ENCODE results near the gene FRG2C. TPM values are rescaled to one million over a fixed set of nuclear protein-coding genes. Genes with fewer than 3 reads are reported as not detected.
"Not testable (repeated sequence)": the region's sequence is repeated elsewhere in the genome, so short reads cannot be mapped to it uniquely, and the experiment has no call there.

The FRG2C gene
- total and polyA plus RNA-seq, 2 of the 4 experiments (the other 2 are of a cell fraction) = not detected

- H3K14ac ChIP-seq (replicated peaks; ENCODE audit: low read depth, low read length); H3K9me3 ChIP-seq (ENCODE audit: control insufficient read depth, insufficient read depth, low read length); H3K23ac ChIP-seq (ENCODE audit: low read depth, low read length); H2BK5ac ChIP-seq (ENCODE audit: low read depth, low read length, poor library complexity, severe bottlenecking); H3K9me1 ChIP-seq (ENCODE audit: insufficient read depth, low read length); POLR2A ChIA-PET (ENCODE audit: unreplicated experiment); H2BK20ac ChIP-seq (ENCODE audit: low read depth, low read length); H3K4ac ChIP-seq (ENCODE audit: low read depth, low read length); H4K20me1 ChIP-seq (ENCODE audit: insufficient read depth, low read length); H3K56ac ChIP-seq (ENCODE audit: extremely low read depth, insufficient read depth, low read length); H2AK9ac ChIP-seq (replicated peaks; ENCODE audit: low read depth, low read length, poor library complexity); H2BK15ac ChIP-seq (ENCODE audit: low read depth, low read length); H3K4me2 ChIP-seq (ENCODE audit: low read depth, low read length); H3K27me3 ChIP-seq (ENCODE audit: control insufficient read depth, insufficient read depth, low read length); H4K5ac ChIP-seq (ENCODE audit: low read depth, low read length); H2BK120ac ChIP-seq (ENCODE audit: low read depth, low read length); CTCF ChIA-PET; H3K4me3 ChIP-seq (ENCODE audit: insufficient read depth, low read depth, low read length); H3K36me3 ChIP-seq (ENCODE audit: control insufficient read depth, insufficient read depth, low read length); H2AFZ ChIP-seq (replicated peaks; ENCODE audit: low read length, poor library complexity); BruUV-seq (replicated peaks); H3K27ac ChIP-seq (ENCODE audit: insufficient read depth, low read length); dilution Hi-C loops (cut with HindIII; ENCODE audit: low sequenced_read_pairs, unreplicated experiment); H3K4me1 ChIP-seq (ENCODE audit: control insufficient read depth, insufficient read depth, low read length); H3K9ac ChIP-seq (ENCODE audit: low read depth, low read length); H3K18ac ChIP-seq (ENCODE audit: low read depth, low read length); H3K79me1 ChIP-seq (ENCODE audit: low read depth in 1 of 2, low read length in 2 of 2); in situ Hi-C loops (cut with MboI; ENCODE audit: low sequenced_read_pairs); H2AK5ac ChIP-seq (ENCODE audit: low read depth, low read length); H4K8ac ChIP-seq (ENCODE audit: low read depth in 2 of 2, low read length in 2 of 2); H4K91ac ChIP-seq (ENCODE audit: insufficient read depth, low read depth, low read length): not testable (repeated sequence)
- TF ChIP-seq RAD21 (IDR thresholded peaks at IDR 0.05; ENCODE audit: low read length) = peak; percentile 45
- peak; percentile 33; the same call in 1 of the 2 replicates for TF ChIP-seq CTCF (conservative IDR thresholded peaks at IDR 0.05; ENCODE audit: low read depth, low read length)
- ATAC-seq (ENCODE audit: low read depth) = 0 out of 2 replicates have a peak, but pooled peaks have one; percentile 17
- DNase-seq = peak; percentile 48
- intact Hi-C loops (cut with micrococcal nuclease) = loop anchor here (5.0 to 10.0 kb wide), 3 partner anchors 216 to 451 kb away; no protein-coding TSS in a partner anchor
- WGBS, 2 experiments (ENCODE audit: extremely low coverage in 2 of 2, insufficient read length in 1 of 2) = 7% methylated on average over 3 of the region's 20 CpGs; no CpG with 5 or more reads in 1 of the 2 experiments
Observed at GRCh38 chr3:75643031-75643800, 20.9 kb upstream of the FRG2C start.

- BruUV-seq (replicated peaks); H2AK5ac ChIP-seq (ENCODE audit: low read depth, low read length); H4K91ac ChIP-seq (ENCODE audit: insufficient read depth, low read depth, low read length); H4K20me1 ChIP-seq (ENCODE audit: insufficient read depth, low read length); H3K9ac ChIP-seq (ENCODE audit: low read depth, low read length); H3K23ac ChIP-seq (ENCODE audit: low read depth, low read length); H3K9me3 ChIP-seq (ENCODE audit: control insufficient read depth, insufficient read depth, low read length); H2BK15ac ChIP-seq (ENCODE audit: low read depth, low read length); CTCF ChIA-PET; H3K79me1 ChIP-seq (ENCODE audit: low read depth in 1 of 2, low read length in 2 of 2); POLR2A ChIA-PET (ENCODE audit: unreplicated experiment); H3K4me1 ChIP-seq (ENCODE audit: control insufficient read depth, insufficient read depth, low read length); H3K36me3 ChIP-seq (ENCODE audit: control insufficient read depth, insufficient read depth, low read length); H3K4ac ChIP-seq (ENCODE audit: low read depth, low read length); H3K56ac ChIP-seq (ENCODE audit: extremely low read depth, insufficient read depth, low read length); H3K27ac ChIP-seq (ENCODE audit: insufficient read depth, low read length); DNase-seq; H2BK120ac ChIP-seq (ENCODE audit: low read depth, low read length); H3K9me1 ChIP-seq (ENCODE audit: insufficient read depth, low read length); H3K4me2 ChIP-seq (ENCODE audit: low read depth, low read length); H2BK5ac ChIP-seq (ENCODE audit: low read depth, low read length, poor library complexity, severe bottlenecking); H2BK20ac ChIP-seq (ENCODE audit: low read depth, low read length); ATAC-seq (ENCODE audit: low read depth); H3K27me3 ChIP-seq (ENCODE audit: control insufficient read depth, insufficient read depth, low read length); H4K5ac ChIP-seq (ENCODE audit: low read depth, low read length); H2AFZ ChIP-seq (replicated peaks; ENCODE audit: low read length, poor library complexity); dilution Hi-C loops (cut with HindIII; ENCODE audit: low sequenced_read_pairs, unreplicated experiment); H3K18ac ChIP-seq (ENCODE audit: low read depth, low read length); in situ Hi-C loops (cut with MboI; ENCODE audit: low sequenced_read_pairs); H3K14ac ChIP-seq (replicated peaks; ENCODE audit: low read depth, low read length); H3K4me3 ChIP-seq (ENCODE audit: insufficient read depth, low read depth, low read length); H4K8ac ChIP-seq (ENCODE audit: low read depth in 2 of 2, low read length in 2 of 2); H2AK9ac ChIP-seq (replicated peaks; ENCODE audit: low read depth, low read length, poor library complexity): not testable (repeated sequence)
- intact Hi-C loops (cut with micrococcal nuclease) = loop anchor here (10.0 kb wide), 1 partner anchor 351 kb away; no protein-coding TSS in a partner anchor
- WGBS, 2 experiments (ENCODE audit: extremely low coverage in 2 of 2, insufficient read length in 1 of 2) = no CpG with 5 or more reads among the region's 4 CpGs
Observed at GRCh38 chr3:75645548-75645947, 18.6 kb upstream of the FRG2C start.

Data from IMR-90 (cell line).